OCI-LY7 (cell line): ENCODE data around the gene B3GALNT2. TPM values are rescaled to one million over a fixed set of nuclear protein-coding genes. Genes with fewer than 3 reads are reported as not detected.

Experiments
- BruUV-seq: library from RNA; stranded (reverse); fragments of 400-500 nt; replicated peaks from 2 replicates; lab custom pipeline; 2021; lab: Mats Ljungman, UMichigan
- CTCF ChIA-PET: fragments of 300-600 bp; sonication (Branson Sonifier 250); formaldehyde crosslinking; loops from one replicate; lab custom pipeline; 2022; ENCODE audit warnings: antibody characterized with exemption; ENCODE audit not compliant: unreplicated experiment; lab: Charles Lee
- POLR2A ChIA-PET: fragments of 300-600 bp; sonication (Branson Sonifier 250); formaldehyde crosslinking; loops from one replicate; lab custom pipeline; 2022; ENCODE audit warnings: antibody characterized with exemption; lab: Charles Lee
- DNase-seq: peaks from one replicate; pipeline ENCODE4 v3.0.0-alpha.2; 2015; ENCODE audit warnings: low spot score
- H2AFZ ChIP-seq: fragments of 200-600 bp; sonication (generic), shearing (Covaris generic); 2 replicates; pipeline ENCODE4 v1.6.1; 2014; ENCODE audit warnings: mild to moderate bottlenecking, antibody characterized with exemption, low read length, moderate library complexity
- H3K27ac ChIP-seq: fragments of 200-600 bp; sonication (generic); 2 replicates; pipeline ENCODE4 v1.5.1; 2014; ENCODE audit warnings: mixed run types, low read depth, mild to moderate bottlenecking, moderate library complexity, low read length, inconsistent platforms; ENCODE audit not compliant: poor library complexity, severe bottlenecking
- H3K36me3 ChIP-seq: fragments of 200-600 bp; sonication (generic); 2 replicates; pipeline ENCODE4 v1.6.1; 2014; ENCODE audit warnings: mild to moderate bottlenecking, antibody characterized with exemption, low read length, moderate library complexity, mixed read lengths; ENCODE audit not compliant: insufficient read depth
- H3K4me1 ChIP-seq: fragments of 200-600 bp; sonication (generic); 2 replicates; pipeline ENCODE4 v1.5.1; 2014; ENCODE audit warnings: mild to moderate bottlenecking, low read length; ENCODE audit not compliant: insufficient read depth, poor library complexity, severe bottlenecking
- H3K4me2 ChIP-seq: fragments of 200-600 bp; sonication (generic); 2 replicates; pipeline ENCODE4 v1.6.1; 2014; ENCODE audit warnings: mild to moderate bottlenecking, low read length
- H3K4me3 ChIP-seq: fragments of 200-600 bp; sonication (generic); 2 replicates; pipeline ENCODE4 v1.5.1; 2014; ENCODE audit warnings: mild to moderate bottlenecking, low read depth, low read length; ENCODE audit not compliant: poor library complexity, severe bottlenecking
- H3K79me2 ChIP-seq: fragments of 200-600 bp; sonication (generic); 2 replicates; pipeline ENCODE4 v1.6.1; 2016; ENCODE audit warnings: low read depth, mild to moderate bottlenecking, low read length, moderate library complexity, mixed read lengths; ENCODE audit not compliant: insufficient read depth
- H3K9me2 ChIP-seq: fragments of 200-600 bp; sonication (generic); 2 replicates; pipeline ENCODE4 v1.6.1; 2016; ENCODE audit warnings: mild to moderate bottlenecking, low read length, mixed read lengths; ENCODE audit not compliant: insufficient read depth
- H3K9me3 ChIP-seq: fragments of 200-600 bp; sonication (generic); 2 replicates; pipeline ENCODE4 v1.6.1; 2014; ENCODE audit warnings: mild to moderate bottlenecking, mixed run types, low read length, mixed read lengths
- H4K20me1 ChIP-seq: fragments of 200-600 bp; sonication (generic); 2 replicates; pipeline ENCODE4 v1.6.1; 2014; ENCODE audit warnings: mild to moderate bottlenecking, antibody characterized with exemption, low read length, moderate library complexity, mixed read lengths; ENCODE audit not compliant: insufficient read depth
- CTCF ChIP-seq: fragments of 200-600 bp; sonication (generic); conservative IDR thresholded peaks from 2 replicates; pipeline ENCODE4 v1.5.1; 2014; ENCODE audit warnings: mild to moderate bottlenecking, antibody characterized with exemption, low read length, moderate library complexity, mixed read lengths
- EZH2phosphoT487 ChIP-seq: fragments of 200-600 bp; sonication (generic); IDR thresholded peaks from 2 replicates; pipeline ENCODE4 v1.6.1; 2018; ENCODE audit warnings: low read depth, borderline replicate concordance, mild to moderate bottlenecking, mixed run types, antibody characterized with exemption, low read length, moderate library complexity, mixed read lengths
- intact Hi-C: fragments of 100-400 bp; cut with micrococcal nuclease; formaldehyde crosslinking; loops from one replicate; pipeline ENCODE4 v1.10.0; 2022; ENCODE audit not compliant: unreplicated experiment
- total RNA-seq, 2 experiments: library from RNA; depleted of rRNA in 1 of 2; stranded (reverse); fragments of >200 nt in 1 of 2; shearing (Covaris generic) in 1 of 2; gene quantifications; 2 replicates each; pipeline ENCODE4 v1.2.3, GENCODE V29; 2014 to 2022

Gene B3GALNT2
- total RNA-seq, 2 experiments from 2014 or later = 18.6 to 24.3 TPM

DNA sequence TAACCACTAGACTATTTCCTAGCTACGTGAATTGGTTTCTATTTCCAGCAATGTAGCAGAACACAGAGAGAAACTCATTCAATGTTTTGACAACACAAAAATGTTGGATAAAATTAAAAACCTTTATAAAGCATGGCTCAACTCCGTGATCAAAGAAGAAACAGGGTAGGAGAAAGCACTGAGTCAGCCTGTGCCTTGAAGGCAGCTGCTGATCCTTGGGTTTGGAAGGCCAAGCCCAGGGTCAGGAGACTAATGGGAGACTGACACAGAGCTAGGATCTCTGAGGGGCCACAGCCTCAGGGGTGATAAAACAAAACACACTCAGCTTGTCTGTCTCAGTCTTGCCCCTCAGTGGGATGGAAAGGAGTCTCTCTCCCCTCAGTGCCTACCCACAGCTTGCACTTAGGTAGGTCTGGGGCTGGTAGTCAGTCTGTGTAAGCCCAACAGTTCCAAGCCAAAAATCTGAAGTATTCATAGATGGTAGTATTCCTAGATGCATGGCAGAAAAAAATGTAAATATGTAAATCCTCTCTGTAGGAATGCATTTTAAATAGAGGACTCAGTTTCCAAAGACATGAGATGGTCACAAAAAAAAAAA lies 53.3 kb downstream of the B3GALNT2 start:
- Histone ChIP-seq H3K27ac (no peak overlapping the region), H3K9me3 (no peaks in the 10 kb centered on the region), H4K20me1 (no peaks in the 10 kb centered on the region), H3K36me3 (peaks cover 60% of the 10 kb centered on the region), H3K4me1 (no peaks in the 10 kb centered on the region), H3K79me2 (no peaks in the 10 kb centered on the region), H2AFZ (no peak overlapping the region), H3K9me2 (no peaks in the 10 kb centered on the region), H3K4me2 (no peak overlapping the region), H3K4me3 (no peak overlapping the region)
- DNase-seq = no peak
- POLR2A ChIA-PET = interaction anchor here (0.6 to 0.7 kb wide), 3 partner anchors 40 to 1015 kb away, joined by 3 read pairs; no protein-coding TSS in a partner anchor
- CTCF ChIA-PET = no interaction called here
- intact Hi-C loops = no loop called here
- no peak for TF ChIP-seq EZH2phosphoT487
- no peak for TF ChIP-seq CTCF
- no TSS peak for BruUV-seq

DNA sequence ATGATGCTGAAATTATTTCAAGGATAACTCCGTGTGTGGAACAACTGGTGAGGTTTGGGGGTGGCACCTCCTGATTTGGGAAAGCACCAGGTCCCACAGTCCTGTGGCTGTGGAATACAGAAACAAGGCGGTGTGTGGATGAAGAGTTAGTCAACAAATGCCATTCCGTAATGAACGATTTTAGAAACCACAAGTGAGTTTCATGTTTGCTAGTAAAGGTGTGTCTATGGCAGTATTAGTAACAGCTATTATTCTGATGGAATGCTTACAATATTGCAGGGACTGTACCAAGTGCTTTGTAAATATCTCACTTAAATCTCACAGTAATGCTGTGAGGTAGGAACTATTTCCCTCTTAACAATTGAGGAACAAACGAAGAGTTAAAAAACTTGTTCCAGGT lies 53.8 kb downstream of the B3GALNT2 start:
- no peak for DNase-seq
- BruUV-seq = no TSS peak
- H4K20me1 ChIP-seq = no peaks in the 10 kb centered on the region
- ChIA-PET POLR2A (interaction anchor here (0.6 to 0.7 kb wide), 3 partner anchors 40 to 1014 kb away, joined by 3 read pairs; no protein-coding TSS in a partner anchor), CTCF (no interaction called here)
- H2AFZ ChIP-seq = no peak overlapping the region
- TF ChIP-seq EZH2phosphoT487 = no peak
- no peak for TF ChIP-seq CTCF
- peaks cover 63% of the 10 kb centered on the region for H3K36me3 ChIP-seq
- no peak overlapping the region for H3K27ac ChIP-seq
- no peaks in the 10 kb centered on the region for H3K4me1 ChIP-seq
- intact Hi-C loops = no loop called here
- H3K9me2 ChIP-seq = no peaks in the 10 kb centered on the region
- H3K4me2 ChIP-seq = no peak overlapping the region
- no peak overlapping the region for H3K4me3 ChIP-seq
- H3K79me2 ChIP-seq = no peaks in the 10 kb centered on the region
- no peaks in the 10 kb centered on the region for H3K9me3 ChIP-seq

GRCh38 chr1:235448616-235449015 lies 55.6 kb downstream of the B3GALNT2 start:
- CTCF ChIA-PET = interaction anchor here (0.6 kb wide), 1 partner anchor 9 kb away, joined by 3 read pairs; no protein-coding TSS in a partner anchor
- H3K4me3 ChIP-seq = no peak overlapping the region

More at GRCh38 chr1:235448616-235449015, 55.6 kb downstream of the B3GALNT2 start:
- H3K36me3 ChIP-seq = peaks cover 72% of the 10 kb centered on the region
- no peak overlapping the region for H3K27ac ChIP-seq
- intact Hi-C loops = no loop called here
- H4K20me1 ChIP-seq = no peaks in the 10 kb centered on the region
- POLR2A ChIA-PET = interaction anchor here (0.5 to 1.8 kb wide), 5 partner anchors 32 to 394 kb away, joined by 3 to 5 read pairs (median 3); no protein-coding TSS in a partner anchor
- no peak for DNase-seq
- no peak overlapping the region for H3K4me2 ChIP-seq
- no peaks in the 10 kb centered on the region for H3K79me2 ChIP-seq
- H2AFZ ChIP-seq = no peak overlapping the region
- no peaks in the 10 kb centered on the region for H3K9me3 ChIP-seq
- BruUV-seq = no TSS peak
- TF ChIP-seq CTCF (no peak), EZH2phosphoT487 (no peak)
- no peaks in the 10 kb centered on the region for H3K4me1 ChIP-seq
- no peaks in the 10 kb centered on the region for H3K9me2 ChIP-seq
